Thyroid gland (tissue), 4 donors: Measurements from ENCODE around the gene NISCH.

ENCODE experiments used
- POLR2A ChIP-seq, 2 donors: fragments of 450-650 bp; IDR thresholded peaks; one replicate each; pipeline ENCODE4 v1.6.1; 2017; ENCODE audit warnings: antibody characterized with exemption in 2 of 2, mild to moderate bottlenecking in 2 of 2, moderate library complexity in 1 of 2
- TF ChIP-seq, protein P1 (sequence below), 6 experiments: fragments of 200-600 bp in 3 of 6; fragments of 450-650 bp in 3 of 6; sonication (generic) in 3 of 6; IDR thresholded peaks; one replicate each; pipeline ENCODE4 v1.5.1; 2016 to 2019; ENCODE audit warnings: antibody characterized with exemption in 6 of 6, mild to moderate bottlenecking in 2 of 6, inconsistent platforms in 1 of 6, moderate library complexity in 1 of 6

DNA sequence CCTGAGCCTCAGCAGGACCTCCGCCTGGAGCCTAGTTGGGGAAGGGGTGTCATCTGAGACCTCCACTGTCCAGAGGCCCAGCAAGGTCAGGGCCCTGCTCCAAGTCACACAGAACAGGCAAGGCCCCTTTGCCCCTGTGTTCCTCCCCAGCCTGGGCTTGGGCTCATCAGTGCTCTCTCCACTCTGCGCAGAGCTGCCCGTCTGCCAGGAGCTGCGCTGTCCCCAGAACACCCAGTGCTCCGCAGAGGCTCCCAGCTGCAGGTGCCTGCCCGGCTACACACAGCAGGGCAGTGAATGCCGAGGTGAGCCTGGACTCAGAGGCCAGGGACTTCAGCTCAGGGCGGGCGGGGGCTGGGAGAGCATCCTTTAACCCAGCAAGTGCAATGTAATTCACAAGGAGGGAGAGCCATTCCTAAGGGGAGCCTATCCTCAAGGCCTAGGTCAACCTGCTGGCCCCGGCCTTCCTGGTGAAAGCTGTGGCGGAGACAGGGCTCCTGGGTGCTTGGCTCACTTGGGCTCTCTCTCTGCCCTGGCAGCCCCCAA, 47.5 kb downstream of the NISCH start:
- TF ChIP-seq, protein P1, sequence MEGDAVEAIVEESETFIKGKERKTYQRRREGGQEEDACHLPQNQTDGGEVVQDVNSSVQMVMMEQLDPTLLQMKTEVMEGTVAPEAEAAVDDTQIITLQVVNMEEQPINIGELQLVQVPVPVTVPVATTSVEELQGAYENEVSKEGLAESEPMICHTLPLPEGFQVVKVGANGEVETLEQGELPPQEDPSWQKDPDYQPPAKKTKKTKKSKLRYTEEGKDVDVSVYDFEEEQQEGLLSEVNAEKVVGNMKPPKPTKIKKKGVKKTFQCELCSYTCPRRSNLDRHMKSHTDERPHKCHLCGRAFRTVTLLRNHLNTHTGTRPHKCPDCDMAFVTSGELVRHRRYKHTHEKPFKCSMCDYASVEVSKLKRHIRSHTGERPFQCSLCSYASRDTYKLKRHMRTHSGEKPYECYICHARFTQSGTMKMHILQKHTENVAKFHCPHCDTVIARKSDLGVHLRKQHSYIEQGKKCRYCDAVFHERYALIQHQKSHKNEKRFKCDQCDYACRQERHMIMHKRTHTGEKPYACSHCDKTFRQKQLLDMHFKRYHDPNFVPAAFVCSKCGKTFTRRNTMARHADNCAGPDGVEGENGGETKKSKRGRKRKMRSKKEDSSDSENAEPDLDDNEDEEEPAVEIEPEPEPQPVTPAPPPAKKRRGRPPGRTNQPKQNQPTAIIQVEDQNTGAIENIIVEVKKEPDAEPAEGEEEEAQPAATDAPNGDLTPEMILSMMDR (IDR thresholded peaks at IDR 0.05): no peak
- TF ChIP-seq POLR2A (IDR thresholded peaks at IDR 0.05): no peak
